HCT116 (cell line): ENCODE measurements around the gene TIMM10. TPM values are rescaled to one million over a fixed set of nuclear protein-coding genes. Genes with fewer than 3 reads are reported as not detected.

Experiments
- ATAC-seq: fragments of 200-7000 bp; cut with Tn5 transposase; 2 replicates; pipeline ENCODE4 v1.9.1; 2020; ENCODE audit warnings: mild to moderate bottlenecking, moderate library complexity
- BruUV-seq: library from RNA; stranded (reverse); fragments of 400-500 nt; replicated peaks from 2 replicates; lab custom pipeline; 2021; lab: Mats Ljungman, UMichigan
- CTCF ChIA-PET: fragments of 300-600 bp; sonication (Branson Sonifier 250); formaldehyde crosslinking; loops from one replicate; lab custom pipeline; 2021; ENCODE audit warnings: antibody characterized with exemption; lab: Charles Lee
- POLR2A ChIA-PET: fragments of 300-600, 350-600 bp; sonication (Branson Sonifier 250); formaldehyde crosslinking; loops from one replicate; lab custom pipeline; 2021; ENCODE audit warnings: antibody characterized with exemption; lab: Charles Lee
- RAD21 ChIA-PET, 2 experiments: fragments of 300-600 bp; sonication (Branson Sonifier 250); formaldehyde crosslinking; loops; one replicate each; lab custom pipeline; 2023; ENCODE audit warnings: low total read pairs in 2 of 2; ENCODE audit not compliant: uncharacterized antibody in 2 of 2, unreplicated experiment in 2 of 2, low non-redundant PET in 1 of 2; lab: Charles Lee
- DNase-seq: peaks from one replicate; pipeline ENCODE4 v3.0.0-alpha.2; 2010; ENCODE audit warnings: low read depth, low spot score
- H2AFZ ChIP-seq: fragments of 200-600 bp; shearing (Covaris generic), sonication (generic); 2 replicates; pipeline ENCODE4 v1.6.1; 2017; ENCODE audit warnings: low read depth, mixed run types, mixed read lengths, antibody characterized with exemption, low read length; ENCODE audit not compliant: poor library complexity, severe bottlenecking
- H3K27ac ChIP-seq: 2 replicates; pipeline ENCODE4 v1.5.1; 2012; ENCODE audit warnings: low read depth, low read length
- H3K27me3 ChIP-seq: fragments of 200-600 bp; sonication (generic); 2 replicates; pipeline ENCODE4 v1.6.1; 2016; ENCODE audit warnings: mixed run types, low read length, mixed read lengths; ENCODE audit not compliant: insufficient read depth
- H3K36me3 ChIP-seq, 2 experiments: fragments of 200-500 bp in 1 of 2; fragments of 200-600 bp in 1 of 2; sonication (Bioruptor generic) in 1 of 2; sonication (generic) in 1 of 2; 2 replicates each; pipeline versions ENCODE4 v1.5.1 to v1.6.1; 2014 to 2016; ENCODE audit warnings: low read length in 2 of 2, inconsistent platforms in 1 of 2, mixed read lengths in 1 of 2, mixed run types in 1 of 2; ENCODE audit not compliant: insufficient read depth in 2 of 2, control insufficient read depth in 1 of 2
- H3K4me1 ChIP-seq, 2 experiments: fragments of 200-600 bp in 1 of 2; sonication (generic) in 1 of 2; 2 replicates each; pipeline versions ENCODE4 v1.5.1 to v1.6.1; 2012 to 2017; ENCODE audit warnings: low read length in 2 of 2, inconsistent platforms in 1 of 2, mild to moderate bottlenecking in 1 of 2, mixed read lengths in 1 of 2, mixed run types in 1 of 2, moderate library complexity in 1 of 2; ENCODE audit not compliant: insufficient read depth in 2 of 2, control insufficient read depth in 1 of 2
- H3K4me2 ChIP-seq: fragments of 200-600 bp; sonication (generic); 2 replicates; pipeline ENCODE4 v1.6.1; 2017; ENCODE audit warnings: mixed run types, low read length, mixed read lengths
- H3K4me3 ChIP-seq, 2 experiments: fragments of 200-600 bp in 1 of 2; sonication (generic) in 1 of 2; replicated peaks in 1 of 2; 2 replicates each; pipeline ENCODE4 v1.5.1; 2011 to 2016; ENCODE audit warnings: low read length in 2 of 2, control low read depth in 1 of 2, low read depth in 1 of 2, mild to moderate bottlenecking in 1 of 2, mixed read lengths in 1 of 2, mixed run types in 1 of 2
- H3K79me2 ChIP-seq: fragments of 200-600 bp; sonication (generic); 2 replicates; pipeline ENCODE4 v1.6.1; 2017; ENCODE audit warnings: mild to moderate bottlenecking, mixed run types, low read length, moderate library complexity, mixed read lengths; ENCODE audit not compliant: insufficient read depth
- H3K9ac ChIP-seq: fragments of 200-600 bp; sonication (generic); 2 replicates; pipeline ENCODE4 v1.6.1; 2016; ENCODE audit warnings: low read length, mixed read lengths
- H3K9me2 ChIP-seq: fragments of 200-600 bp; sonication (generic), shearing (Covaris generic); 2 replicates; pipeline ENCODE4 v1.6.1; 2017; ENCODE audit warnings: mixed run types, mild to moderate bottlenecking, moderate library complexity; ENCODE audit not compliant: insufficient read depth
- H3K9me3 ChIP-seq, 2 experiments: fragments of 200-500 bp in 1 of 2; fragments of 200-600 bp in 1 of 2; sonication (Bioruptor generic) in 1 of 2; sonication (generic) in 1 of 2; 2 replicates each; pipeline ENCODE4 v1.6.1; 2014 to 2017; ENCODE audit warnings: low read length in 2 of 2, mixed read lengths in 2 of 2, inconsistent platforms in 1 of 2, low read depth in 1 of 2, mild to moderate bottlenecking in 1 of 2, mixed run types in 1 of 2, moderate library complexity in 1 of 2; ENCODE audit not compliant: control insufficient read depth in 1 of 2, insufficient read depth in 1 of 2
- H4K20me1 ChIP-seq: fragments of 200-600 bp; sonication (generic), shearing (Covaris generic); 2 replicates; pipeline ENCODE4 v1.6.1; 2017; ENCODE audit warnings: mixed run types, mild to moderate bottlenecking, moderate library complexity; ENCODE audit not compliant: insufficient read depth
- EGR1 ChIP-seq: IDR thresholded peaks from 2 replicates; pipeline ENCODE4 v1.6.1; 2012; ENCODE audit warnings: low read depth
- EZH2 ChIP-seq: fragments of 200-600 bp; sonication (generic); IDR thresholded peaks from 2 replicates; pipeline ENCODE4 v1.6.1; 2017; ENCODE audit warnings: antibody characterized with exemption, mixed run types
- POLR2A ChIP-seq: IDR thresholded peaks from 2 replicates; pipeline ENCODE4 v1.7.0; 2011; ENCODE audit warnings: borderline replicate concordance; ENCODE audit not compliant: insufficient read depth, insufficient read length; ENCODE audit errors: extremely low read depth
- SP1 ChIP-seq: IDR thresholded peaks from 2 replicates; pipeline ENCODE4 v1.6.1; 2012; ENCODE audit warnings: low read depth
- SRF ChIP-seq: IDR thresholded peaks from 2 replicates; pipeline ENCODE4 v1.6.1; 2012; ENCODE audit warnings: low read depth
- intact Hi-C: fragments of 100-400 bp; cut with micrococcal nuclease; formaldehyde crosslinking; loops from 2 replicates; pipeline ENCODE4 v1.10.0; 2022
- total RNA-seq: library from RNA; stranded (reverse); gene quantifications from one replicate; pipeline ENCODE4 v1.2.1, GENCODE V29; 2021; ENCODE audit not compliant: unreplicated experiment
- TF ChIP-seq, protein P1 (sequence below): IDR thresholded peaks from 2 replicates; pipeline ENCODE4 v1.6.1; 2012; ENCODE audit warnings: low read depth
- TF ChIP-seq, protein P2 (sequence below): IDR thresholded peaks from 2 replicates; pipeline ENCODE4 v1.6.1; 2011; ENCODE audit warnings: mild to moderate bottlenecking, low read length, moderate library complexity; ENCODE audit not compliant: insufficient replicate concordance; ENCODE audit errors: extremely low read depth

The TIMM10 gene
- total RNA-seq, 1 experiment from 2014 or later = 65.6 TPM

DNA sequence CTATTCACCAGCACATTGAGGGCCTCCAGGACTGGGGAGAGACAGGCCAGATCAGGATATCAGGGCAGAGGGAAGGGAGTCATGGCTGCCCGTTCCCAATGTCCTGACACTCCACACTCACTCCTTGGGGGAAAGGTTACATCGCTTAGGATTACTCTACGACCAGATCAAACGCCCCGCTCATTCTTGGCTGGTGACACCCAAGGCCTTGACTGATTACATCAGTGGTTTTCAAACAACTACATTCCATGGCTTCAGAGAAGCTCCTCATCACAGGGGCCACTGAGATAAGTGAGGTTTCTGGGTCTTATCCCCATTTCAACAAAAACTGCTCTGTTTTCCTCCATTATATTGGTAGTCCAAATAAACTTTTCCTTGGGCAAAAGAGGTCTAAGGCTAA, 21.9 kb upstream of the TIMM10 start:
- ChIA-PET RAD21 (interaction anchor here in 1 of 2 experiments (0.6 kb wide), 1 partner anchor 93 kb away, joined by 3 read pairs; no protein-coding TSS in a partner anchor), CTCF (no interaction called here), POLR2A (no interaction called here)
- TF ChIP-seq SP1 (no peak), POLR2A (no peak), EZH2 (no peak), EGR1 (no peak), SRF (no peak)
- TF ChIP-seq, protein P1, sequence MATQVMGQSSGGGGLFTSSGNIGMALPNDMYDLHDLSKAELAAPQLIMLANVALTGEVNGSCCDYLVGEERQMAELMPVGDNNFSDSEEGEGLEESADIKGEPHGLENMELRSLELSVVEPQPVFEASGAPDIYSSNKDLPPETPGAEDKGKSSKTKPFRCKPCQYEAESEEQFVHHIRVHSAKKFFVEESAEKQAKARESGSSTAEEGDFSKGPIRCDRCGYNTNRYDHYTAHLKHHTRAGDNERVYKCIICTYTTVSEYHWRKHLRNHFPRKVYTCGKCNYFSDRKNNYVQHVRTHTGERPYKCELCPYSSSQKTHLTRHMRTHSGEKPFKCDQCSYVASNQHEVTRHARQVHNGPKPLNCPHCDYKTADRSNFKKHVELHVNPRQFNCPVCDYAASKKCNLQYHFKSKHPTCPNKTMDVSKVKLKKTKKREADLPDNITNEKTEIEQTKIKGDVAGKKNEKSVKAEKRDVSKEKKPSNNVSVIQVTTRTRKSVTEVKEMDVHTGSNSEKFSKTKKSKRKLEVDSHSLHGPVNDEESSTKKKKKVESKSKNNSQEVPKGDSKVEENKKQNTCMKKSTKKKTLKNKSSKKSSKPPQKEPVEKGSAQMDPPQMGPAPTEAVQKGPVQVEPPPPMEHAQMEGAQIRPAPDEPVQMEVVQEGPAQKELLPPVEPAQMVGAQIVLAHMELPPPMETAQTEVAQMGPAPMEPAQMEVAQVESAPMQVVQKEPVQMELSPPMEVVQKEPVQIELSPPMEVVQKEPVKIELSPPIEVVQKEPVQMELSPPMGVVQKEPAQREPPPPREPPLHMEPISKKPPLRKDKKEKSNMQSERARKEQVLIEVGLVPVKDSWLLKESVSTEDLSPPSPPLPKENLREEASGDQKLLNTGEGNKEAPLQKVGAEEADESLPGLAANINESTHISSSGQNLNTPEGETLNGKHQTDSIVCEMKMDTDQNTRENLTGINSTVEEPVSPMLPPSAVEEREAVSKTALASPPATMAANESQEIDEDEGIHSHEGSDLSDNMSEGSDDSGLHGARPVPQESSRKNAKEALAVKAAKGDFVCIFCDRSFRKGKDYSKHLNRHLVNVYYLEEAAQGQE = no peak
- TF ChIP-seq, protein P2, sequence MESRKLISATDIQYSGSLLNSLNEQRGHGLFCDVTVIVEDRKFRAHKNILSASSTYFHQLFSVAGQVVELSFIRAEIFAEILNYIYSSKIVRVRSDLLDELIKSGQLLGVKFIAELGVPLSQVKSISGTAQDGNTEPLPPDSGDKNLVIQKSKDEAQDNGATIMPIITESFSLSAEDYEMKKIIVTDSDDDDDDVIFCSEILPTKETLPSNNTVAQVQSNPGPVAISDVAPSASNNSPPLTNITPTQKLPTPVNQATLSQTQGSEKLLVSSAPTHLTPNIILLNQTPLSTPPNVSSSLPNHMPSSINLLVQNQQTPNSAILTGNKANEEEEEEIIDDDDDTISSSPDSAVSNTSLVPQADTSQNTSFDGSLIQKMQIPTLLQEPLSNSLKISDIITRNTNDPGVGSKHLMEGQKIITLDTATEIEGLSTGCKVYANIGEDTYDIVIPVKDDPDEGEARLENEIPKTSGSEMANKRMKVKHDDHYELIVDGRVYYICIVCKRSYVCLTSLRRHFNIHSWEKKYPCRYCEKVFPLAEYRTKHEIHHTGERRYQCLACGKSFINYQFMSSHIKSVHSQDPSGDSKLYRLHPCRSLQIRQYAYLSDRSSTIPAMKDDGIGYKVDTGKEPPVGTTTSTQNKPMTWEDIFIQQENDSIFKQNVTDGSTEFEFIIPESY = no peak
- Histone ChIP-seq H3K4me3 (no peak overlapping the region), H2AFZ (no peak overlapping the region), H3K9me2 (no peaks in the 10 kb centered on the region), H4K20me1 (no peaks in the 10 kb centered on the region), H3K36me3 (peaks cover 0 to 4% of the 10 kb centered on the region in 2 experiments; a peak in 2 of 4 replicates), H3K9ac (no peak overlapping the region), H3K9me3 (no peaks in the 10 kb centered on the region), H3K79me2 (no peaks in the 10 kb centered on the region), H3K27me3 (no peaks in the 10 kb centered on the region), H3K27ac (no peak overlapping the region), H3K4me1 (peaks cover 0 to 8% of the 10 kb centered on the region in 2 experiments; a peak in 2 of 4 replicates), H3K4me2 (no peak overlapping the region)
- intact Hi-C loops = no loop called here
- ATAC-seq (no peak), DNase-seq (no peak)
- no TSS peak for BruUV-seq
